ENCODE data around the gene PKD2L1.
"Not testable (repeated sequence)": the region's sequence is repeated elsewhere in the genome, so short reads cannot be mapped to it uniquely, and the experiment has no call there.

PKD2L1 gene

GRCh38 chr10:100330079-100330478 is at the start of gene PKD2L1:
PKD2L1 (minus strand) TSS chr10:100330228; CDS start chr10:100330103, 125 bp downstream.
- DNase-seq (ENCODE audit: low read depth) = no peak

DNA sequence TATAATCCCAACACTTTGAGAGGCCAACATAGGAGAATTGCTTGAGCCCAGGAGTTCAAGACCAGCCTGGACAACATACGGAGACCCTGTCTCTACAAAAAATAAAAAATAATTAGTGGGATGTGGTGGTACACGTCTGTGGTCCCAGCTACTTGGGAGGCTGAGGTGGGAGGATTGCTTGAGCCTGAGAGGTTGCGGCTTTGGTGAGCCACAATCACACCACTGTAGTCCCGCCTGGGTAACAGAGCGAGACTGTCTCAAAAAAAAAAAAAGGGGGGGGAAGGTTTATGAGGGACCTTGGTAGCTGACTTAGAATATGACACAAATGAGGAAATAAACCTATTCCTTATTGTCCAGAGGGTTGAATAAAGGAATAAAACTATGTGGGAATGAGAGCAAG is 47.8 kb upstream of the PKD2L1 start:
- no peak for DNase-seq (ENCODE audit: low read depth)

DNA sequence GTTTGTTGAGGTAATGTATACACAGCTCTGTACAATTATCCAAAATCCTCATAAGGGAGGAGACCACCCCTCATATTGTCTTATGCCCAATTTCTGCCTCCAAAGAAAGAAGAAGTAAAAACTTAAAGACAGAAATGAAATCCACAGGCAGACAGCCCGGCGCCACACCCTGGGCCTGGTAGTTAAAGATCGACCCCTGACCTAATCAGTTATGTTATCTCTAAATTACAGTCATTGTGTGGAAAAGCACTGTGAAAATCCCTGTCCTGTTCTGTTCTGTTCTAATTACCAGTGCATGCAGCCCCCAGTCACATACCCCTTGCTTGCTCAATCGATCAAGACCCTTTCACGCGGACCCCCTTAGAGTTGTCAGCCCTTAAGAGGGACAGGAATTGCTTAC is 46.6 kb upstream of the PKD2L1 start:
- not testable (repeated sequence) for DNase-seq (ENCODE audit: low read depth)

- not testable (repeated sequence) for DNase-seq (ENCODE audit: low read depth)
These were observed 44.8 kb upstream of the PKD2L1 start for GRCh38 chr10:100374677-100375353.

- peak; percentile 3 for DNase-seq (ENCODE audit: low read depth)
These were observed 44.2 kb upstream of the PKD2L1 start for GRCh38 chr10:100374200-100374655.

- peak; percentile 99 for DNase-seq (ENCODE audit: low read depth)
These were observed 43.5 kb upstream of the PKD2L1 start for GRCh38 chr10:100373298-100374199.

DNA sequence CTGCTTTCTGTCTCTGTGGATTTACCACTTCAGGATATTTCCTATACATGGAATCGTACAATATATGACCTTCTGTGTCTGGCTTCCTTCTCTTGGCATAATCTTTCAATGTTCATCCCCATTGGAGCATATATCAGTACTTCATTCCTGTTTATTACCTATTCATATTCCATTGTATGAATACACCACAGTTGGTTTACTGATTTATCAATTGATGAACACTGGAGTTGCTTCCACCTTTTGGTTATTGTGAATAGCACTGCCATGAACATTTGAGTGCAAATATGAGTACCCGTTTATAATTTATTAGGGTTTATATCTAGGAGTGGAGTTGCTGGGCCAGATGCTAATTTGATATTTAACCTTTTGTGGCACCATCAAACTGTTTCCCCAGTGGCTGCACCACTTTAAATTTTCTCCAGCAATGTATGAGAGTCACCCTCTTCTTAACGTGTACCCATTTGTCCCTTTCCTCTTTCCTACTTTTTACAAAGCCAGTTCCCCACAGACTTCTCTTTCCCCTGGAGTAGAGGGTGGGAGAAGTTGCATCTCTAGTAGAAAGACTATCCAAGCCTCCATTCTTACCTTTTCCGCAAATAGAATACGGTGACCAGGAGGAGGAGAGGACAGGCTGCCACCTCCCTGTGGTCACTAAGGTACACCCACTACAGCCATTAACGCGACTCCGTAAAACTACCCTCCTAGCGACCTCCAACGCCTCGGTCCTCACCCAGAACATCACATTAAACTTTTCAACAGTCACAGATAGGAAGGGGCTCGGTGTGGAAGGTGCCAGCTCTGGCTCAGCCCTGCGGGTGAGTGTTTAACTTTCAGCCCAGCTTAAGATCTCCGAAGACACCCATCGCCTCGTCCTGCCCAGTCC is 42.6 kb upstream of the PKD2L1 start:
- no peak for DNase-seq (ENCODE audit: low read depth)

GRCh38 chr10:100371482-100372027 is 41.5 kb upstream of the PKD2L1 start:
- DNase-seq (ENCODE audit: low read depth) = no peak

- peak; percentile 91 for DNase-seq (ENCODE audit: low read depth)
These were observed 40.9 kb upstream of the PKD2L1 start for GRCh38 chr10:100370714-100371481.

DNA sequence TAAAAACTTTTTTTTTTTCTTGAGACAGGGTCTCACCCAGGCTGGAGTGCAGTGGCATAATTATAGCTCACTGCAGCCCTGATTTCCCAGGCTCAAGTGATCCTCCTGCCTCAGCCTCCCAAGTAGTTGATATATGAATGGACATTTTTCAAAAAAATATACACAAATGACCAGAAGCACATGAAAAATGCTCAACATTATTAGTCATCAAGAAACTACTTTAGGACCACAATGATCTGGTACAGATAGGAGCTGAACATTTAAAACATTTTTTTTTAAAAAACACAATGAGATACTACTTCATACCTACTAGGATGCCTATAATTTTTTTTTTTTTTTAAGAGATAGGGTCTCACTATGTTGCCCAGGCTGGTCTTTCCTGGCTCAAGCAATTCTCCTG is 38.7 kb upstream of the PKD2L1 start:
- DNase-seq (ENCODE audit: low read depth) = peak; percentile 20

- DNase-seq (ENCODE audit: low read depth) = peak; percentile 69
These were observed 34.8 kb upstream of the PKD2L1 start for GRCh38 chr10:100364735-100365391.

DNA sequence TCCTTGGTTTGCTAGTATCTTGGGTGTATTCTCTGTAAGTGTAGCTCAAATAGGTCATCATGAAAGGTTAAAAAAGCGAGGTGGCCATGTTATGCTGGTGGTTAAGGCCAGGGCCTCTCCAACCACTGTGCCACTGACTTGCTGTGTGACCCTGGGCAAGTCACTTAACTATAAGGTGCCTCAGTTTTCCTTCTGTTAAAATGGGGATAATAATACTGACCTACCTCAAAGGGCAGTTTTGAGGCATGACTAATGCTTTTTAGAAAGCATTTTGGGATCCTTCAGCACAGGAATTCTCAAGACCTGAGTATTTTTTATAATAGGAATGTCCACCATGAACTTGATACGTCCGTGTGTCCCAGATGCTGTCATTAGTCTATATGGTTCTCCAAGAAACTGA is 34.1 kb upstream of the PKD2L1 start:
- no peak for DNase-seq (ENCODE audit: low read depth)

DNA sequence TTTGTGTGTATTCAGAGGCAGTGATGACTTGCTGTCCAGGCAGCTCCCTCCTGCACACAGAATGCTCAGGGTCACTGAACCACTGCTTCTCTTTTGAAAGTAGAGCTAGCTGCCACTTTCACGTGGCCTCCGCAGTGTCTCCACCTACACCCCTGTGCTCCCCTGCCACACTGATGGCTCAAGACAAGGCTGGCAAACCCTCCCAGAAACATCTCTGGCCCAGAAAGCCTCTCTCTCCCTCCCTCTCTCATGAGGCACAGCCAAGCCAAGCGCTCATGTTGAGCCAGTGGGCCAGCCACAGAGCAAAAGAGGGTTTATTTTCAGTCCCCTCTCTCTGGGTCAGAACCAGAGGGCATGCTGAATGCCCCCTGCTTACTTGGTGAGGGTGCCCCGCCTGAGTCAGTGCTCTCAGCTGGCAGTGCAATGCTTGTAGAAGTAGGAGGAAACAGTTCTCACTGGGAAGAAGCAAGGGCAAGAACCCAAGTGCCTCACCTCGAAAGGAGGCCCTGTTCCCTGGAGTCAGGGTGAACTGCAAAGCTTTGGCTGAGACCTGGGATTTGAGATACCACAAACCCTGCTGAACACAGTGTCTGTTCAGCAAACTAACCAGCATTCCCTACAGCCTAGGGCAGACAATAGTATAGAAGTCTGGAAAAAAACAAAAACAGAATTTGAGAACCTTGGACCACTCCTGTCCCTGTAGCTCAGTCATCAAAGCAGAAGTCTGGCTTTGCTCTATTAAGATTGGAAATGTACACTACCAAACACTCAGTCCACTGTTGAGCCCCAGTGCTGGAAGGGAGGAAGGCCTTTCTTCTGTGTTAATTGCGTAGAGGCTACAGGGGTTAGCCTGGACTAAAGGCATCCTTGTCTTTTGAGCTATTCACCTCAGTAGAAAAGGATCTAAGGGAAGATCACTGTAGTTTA is 32.8 kb upstream of the PKD2L1 start:
- DNase-seq (ENCODE audit: low read depth) = no peak

DNA sequence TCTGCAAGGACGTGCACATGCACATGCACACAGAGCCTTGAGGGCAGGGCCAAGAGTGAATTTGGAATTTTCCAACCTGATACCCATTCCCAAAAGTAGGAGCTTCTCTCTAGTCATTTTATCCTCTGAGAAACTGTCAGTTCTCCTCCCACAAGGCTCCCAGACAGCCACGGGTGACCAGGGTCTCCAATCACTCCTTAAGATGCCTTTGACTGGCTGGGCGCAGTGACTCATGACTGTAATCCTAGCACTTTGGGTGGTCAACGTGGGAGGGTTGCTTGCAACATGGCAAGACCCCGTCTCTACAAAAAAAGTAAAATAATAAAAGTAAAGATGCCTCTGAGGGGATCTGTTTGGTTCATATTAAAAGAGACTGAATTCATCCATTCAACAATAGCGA is 30.2 kb upstream of the PKD2L1 start:
- no peak for DNase-seq (ENCODE audit: low read depth)

- DNase-seq (ENCODE audit: low read depth) = no peak
These were observed 29.6 kb upstream of the PKD2L1 start for GRCh38 chr10:100359529-100360150.

GRCh38 chr10:100359030-100359432 is 29.0 kb upstream of the PKD2L1 start:
- DNase-seq (ENCODE audit: low read depth) = no peak

DNA sequence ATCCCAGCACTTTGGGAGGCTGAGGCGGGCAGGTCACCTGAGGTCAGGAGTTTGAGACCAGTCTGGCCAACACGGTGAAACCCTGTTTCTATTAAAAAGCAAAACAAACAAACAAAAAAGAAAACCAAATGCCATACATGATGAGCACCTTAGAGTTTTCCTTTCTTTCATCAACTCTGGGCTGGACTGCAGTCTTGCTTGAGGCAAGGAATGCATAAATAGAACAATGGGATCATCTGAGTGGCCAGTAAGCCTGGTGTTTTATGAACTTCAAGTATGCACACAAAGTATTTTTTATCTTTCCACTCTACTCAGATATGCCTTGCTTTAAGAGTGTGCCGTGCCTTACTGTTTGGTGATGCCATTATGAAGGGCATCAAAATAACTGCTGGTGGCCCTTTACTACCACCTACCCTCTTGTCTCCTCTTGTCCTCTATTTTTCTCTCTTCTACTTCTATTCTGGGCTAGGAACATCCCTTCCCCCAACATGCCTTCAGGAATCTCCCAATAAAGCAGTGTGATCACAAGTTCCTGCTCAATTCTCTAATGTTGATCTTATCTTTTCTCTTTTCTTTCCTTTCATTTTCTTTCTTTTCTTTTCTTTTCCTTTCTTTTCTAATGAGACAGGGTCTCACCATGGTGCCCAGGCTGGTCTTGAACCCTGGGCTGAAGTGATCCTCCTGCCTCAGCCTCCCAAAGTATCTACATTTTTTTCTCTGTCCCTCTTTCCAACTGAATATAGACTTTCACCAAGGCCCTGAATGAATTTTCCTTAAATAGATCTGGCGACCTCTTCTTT is 27.2 kb upstream of the PKD2L1 start:
- DNase-seq (ENCODE audit: low read depth) = no peak
